ENCODE data around the gene SPRR2A. TPM values are rescaled to one million over a fixed set of nuclear protein-coding genes. Genes with fewer than 3 reads are reported as not detected.

The SPRR2A gene
- total RNA-seq, 1 experiment from 2014 or later, result not detected

DNA sequence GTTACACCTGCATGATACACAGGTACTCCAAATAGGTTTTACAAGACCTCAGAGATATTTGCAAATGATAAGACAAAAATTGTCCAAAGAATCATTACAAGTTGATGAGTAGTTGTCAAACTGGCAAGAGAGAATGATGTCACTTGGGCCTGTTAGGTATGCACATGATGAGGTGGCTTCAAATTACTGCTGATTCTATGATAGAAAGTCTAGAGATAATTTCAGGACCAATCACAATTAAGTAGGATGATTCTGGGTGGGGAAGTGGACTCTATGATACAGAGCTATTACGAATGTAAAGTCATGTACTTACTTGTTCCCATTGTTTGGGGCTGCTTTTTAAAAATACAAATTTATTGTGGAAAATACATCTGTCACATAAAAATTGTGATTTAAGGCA lies 31.5 kb downstream of the SPRR2A start:
- no CpG with 5 or more reads among the region's 1 CpG for WGBS (ENCODE audit: extremely low coverage, insufficient read length, low lambda C conversion rate)
- TF ChIP-seq, protein P1, sequence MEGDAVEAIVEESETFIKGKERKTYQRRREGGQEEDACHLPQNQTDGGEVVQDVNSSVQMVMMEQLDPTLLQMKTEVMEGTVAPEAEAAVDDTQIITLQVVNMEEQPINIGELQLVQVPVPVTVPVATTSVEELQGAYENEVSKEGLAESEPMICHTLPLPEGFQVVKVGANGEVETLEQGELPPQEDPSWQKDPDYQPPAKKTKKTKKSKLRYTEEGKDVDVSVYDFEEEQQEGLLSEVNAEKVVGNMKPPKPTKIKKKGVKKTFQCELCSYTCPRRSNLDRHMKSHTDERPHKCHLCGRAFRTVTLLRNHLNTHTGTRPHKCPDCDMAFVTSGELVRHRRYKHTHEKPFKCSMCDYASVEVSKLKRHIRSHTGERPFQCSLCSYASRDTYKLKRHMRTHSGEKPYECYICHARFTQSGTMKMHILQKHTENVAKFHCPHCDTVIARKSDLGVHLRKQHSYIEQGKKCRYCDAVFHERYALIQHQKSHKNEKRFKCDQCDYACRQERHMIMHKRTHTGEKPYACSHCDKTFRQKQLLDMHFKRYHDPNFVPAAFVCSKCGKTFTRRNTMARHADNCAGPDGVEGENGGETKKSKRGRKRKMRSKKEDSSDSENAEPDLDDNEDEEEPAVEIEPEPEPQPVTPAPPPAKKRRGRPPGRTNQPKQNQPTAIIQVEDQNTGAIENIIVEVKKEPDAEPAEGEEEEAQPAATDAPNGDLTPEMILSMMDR (conservative IDR thresholded peaks at IDR 0.05), result no peak
- H3T11ph ChIP-seq (ENCODE audit: low read length), result no peak overlapping the region
- no peak overlapping the region for H2BK15ac ChIP-seq (ENCODE audit: low read depth, low read length)
- no peak overlapping the region for H3K14ac ChIP-seq (ENCODE audit: insufficient read depth, low read length)
- no peak overlapping the region for H3K9ac ChIP-seq (ENCODE audit: extremely low read depth, insufficient read length, low read length)
- H3K4me3 Mint-ChIP-seq, result no peak overlapping the region
- H2BK20ac ChIP-seq (ENCODE audit: low read depth, low read length, poor library complexity, severe bottlenecking), result no peak overlapping the region
- H3K23me2 ChIP-seq (ENCODE audit: insufficient read length, low read depth, low read length, poor library complexity, severe bottlenecking), result no peaks in the 10 kb centered on the region
- H3K27ac ChIP-seq (ENCODE audit: insufficient read length, low read depth, low read length), result no peak overlapping the region
- no peaks in the 10 kb centered on the region for H3K27me3 Mint-ChIP-seq (ENCODE audit: low read depth)
- H3K4me1 ChIP-seq (ENCODE audit: insufficient read depth, low read length), result peaks cover 4% of the 10 kb centered on the region; the same call in 1 of the 2 replicates
- H4K8ac ChIP-seq (replicated peaks; ENCODE audit: insufficient read length, low read depth, low read length), result no peak overlapping the region
- H2BK12ac ChIP-seq (ENCODE audit: insufficient read length, low read depth, low read length), result no peak overlapping the region
- H2BK5ac ChIP-seq (ENCODE audit: insufficient read length, low read length), result no peak overlapping the region
- H2AFZ ChIP-seq (ENCODE audit: low read length), result no peak overlapping the region
- H3K4me1 Mint-ChIP-seq, result peaks cover 11 to 23% of the 10 kb centered on the region in 2 experiments
- H3K27ac Mint-ChIP-seq, result no peak overlapping the region
- no peak overlapping the region for H2AK5ac ChIP-seq (ENCODE audit: insufficient read length, low read length)
- H3K56ac ChIP-seq (ENCODE audit: insufficient read length, low read depth, low read length), result no peak overlapping the region
- no peaks in the 10 kb centered on the region for H4K20me1 ChIP-seq (ENCODE audit: control insufficient read depth, insufficient read depth, insufficient read length)
- H3K27me3 ChIP-seq (ENCODE audit: insufficient read depth, low read length), result no peaks in the 10 kb centered on the region
- H4K5ac ChIP-seq (ENCODE audit: insufficient read length, low read depth, low read length), result no peak overlapping the region
- H3K9me3 ChIP-seq (ENCODE audit: control insufficient read depth, low read depth, low read length), result no peaks in the 10 kb centered on the region
- H3K9me3 Mint-ChIP-seq, result peaks cover 0 to 3% of the 10 kb centered on the region in 2 experiments; a peak in 3 of 5 replicates
- no peak for DNase-seq
- H4K91ac ChIP-seq (ENCODE audit: insufficient read length, low read depth, low read length), result no peak overlapping the region
- H3K4ac ChIP-seq (ENCODE audit: low read depth, low read length), result no peak overlapping the region
- no peak overlapping the region for H3K18ac ChIP-seq (ENCODE audit: insufficient read length, low read depth, low read length)
- no peaks in the 10 kb centered on the region for H3K79me1 ChIP-seq (ENCODE audit: insufficient read depth, low read depth, low read length, poor library complexity, severe bottlenecking)
- no peaks in the 10 kb centered on the region for H3K79me2 ChIP-seq (ENCODE audit: insufficient read depth, low read length)
- no peaks in the 10 kb centered on the region; a peak in 1 of 7 replicates for H3K36me3 Mint-ChIP-seq (ENCODE audit: insufficient read depth in 1 of 3, low read depth in 3 of 3)
- no peak overlapping the region for H3K4me2 ChIP-seq (ENCODE audit: insufficient read depth, insufficient read length, low read length)
- H2BK120ac ChIP-seq (ENCODE audit: low read depth, low read length, poor library complexity, severe bottlenecking), result no peak overlapping the region
- no peak overlapping the region for H3K23ac ChIP-seq (ENCODE audit: insufficient read length, low read depth, low read length)
